ENCODE data around the gene NEUROD4. TPM values are rescaled to one million over a fixed set of nuclear protein-coding genes. Genes with fewer than 3 reads are reported as not detected.

The NEUROD4 gene, protein sequence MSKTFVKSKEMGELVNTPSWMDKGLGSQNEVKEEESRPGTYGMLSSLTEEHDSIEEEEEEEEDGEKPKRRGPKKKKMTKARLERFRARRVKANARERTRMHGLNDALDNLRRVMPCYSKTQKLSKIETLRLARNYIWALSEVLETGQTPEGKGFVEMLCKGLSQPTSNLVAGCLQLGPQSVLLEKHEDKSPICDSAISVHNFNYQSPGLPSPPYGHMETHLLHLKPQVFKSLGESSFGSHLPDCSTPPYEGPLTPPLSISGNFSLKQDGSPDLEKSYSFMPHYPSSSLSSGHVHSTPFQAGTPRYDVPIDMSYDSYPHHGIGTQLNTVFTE
- total RNA-seq = not detected

- no peak for DNase-seq (ENCODE audit: low spot score)
These were observed at the start of gene NEUROD4 for GRCh38 chr12:55019784-55020183. Gene NEUROD4 (plus strand): TSS chr12:55019974. CDS start chr12:55026440, 6,466 bp downstream.

DNA sequence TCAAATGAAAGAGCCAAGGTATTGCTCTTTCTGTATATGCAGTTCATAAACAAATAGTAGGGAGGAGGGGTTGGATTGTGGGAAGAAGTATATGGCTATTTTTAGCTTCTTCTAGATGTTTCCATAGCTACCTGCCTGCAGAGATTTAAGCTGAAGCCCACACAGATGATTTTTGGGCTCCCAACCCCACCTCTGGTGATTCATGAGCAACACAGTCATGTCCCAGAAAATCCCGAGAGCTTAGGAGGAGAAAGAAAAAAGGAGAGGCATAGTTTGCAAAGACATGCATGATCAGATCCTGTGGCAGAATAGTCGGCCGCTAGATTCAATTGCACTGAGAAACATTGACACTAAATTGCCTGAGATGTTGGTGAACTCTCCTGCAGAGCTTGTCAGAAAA lies 49.0 kb upstream of the NEUROD4 start:
- Histone ChIP-seq H3K27me3 (no peaks in the 10 kb centered on the region), H3K4me3 (no peak overlapping the region), H3K4me1 (no peaks in the 10 kb centered on the region), H3K9me3 (no peaks in the 10 kb centered on the region), H3K27ac (no peak overlapping the region), H3K36me3 (no peaks in the 10 kb centered on the region)
- TF ChIP-seq CTCF (IDR thresholded peaks at IDR 0.05) = no peak
- DNase-seq (ENCODE audit: low spot score) = no peak

More at GRCh38 chr12:55019784-55020183, at the start of gene NEUROD4:
- Histone ChIP-seq H3K4me3 (no peak within 1 kb of the TSS), H3K36me3 (no peaks in the 10 kb centered on the region), H3K27me3 (no peaks in the 10 kb centered on the region), H3K9me3 (no peaks in the 10 kb centered on the region), H3K27ac (no peak within 1 kb of the TSS), H3K4me1 (no peaks in the 10 kb centered on the region)
- no peak for TF ChIP-seq CTCF (IDR thresholded peaks at IDR 0.05)

GRCh38 chr12:54973556-54973955 lies 46.2 kb upstream of the NEUROD4 start:
- Histone ChIP-seq H3K9me3 (no peaks in the 10 kb centered on the region), H3K27ac (no peak overlapping the region), H3K36me3 (no peaks in the 10 kb centered on the region), H3K4me1 (no peaks in the 10 kb centered on the region), H3K4me3 (no peak overlapping the region), H3K27me3 (no peaks in the 10 kb centered on the region)
- TF ChIP-seq CTCF (IDR thresholded peaks at IDR 0.05) = no peak
- no peak for DNase-seq (ENCODE audit: low spot score)

DNA sequence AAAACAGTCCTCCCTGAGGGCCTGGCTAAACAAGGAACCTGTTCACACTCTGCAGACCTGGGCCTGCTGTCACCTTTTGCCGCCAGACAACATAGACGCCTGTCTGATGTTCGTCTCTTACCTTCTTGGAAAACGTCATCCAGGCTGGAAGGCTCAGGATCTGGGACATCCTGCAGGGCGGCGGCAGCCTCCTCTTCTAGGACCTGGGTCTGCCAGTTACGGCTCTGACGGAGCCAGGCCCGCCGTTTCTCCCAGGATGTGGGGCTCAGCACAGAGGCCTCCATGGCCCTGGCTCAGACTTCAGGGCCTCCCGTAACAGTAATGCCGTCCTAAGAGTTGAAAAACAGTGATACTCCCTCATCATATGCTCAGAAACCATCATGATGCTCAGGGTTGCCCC lies 45.5 kb upstream of the NEUROD4 start:
- DNase-seq (ENCODE audit: low spot score) = no peak
- Histone ChIP-seq H3K4me1 (no peaks in the 10 kb centered on the region), H3K9me3 (no peaks in the 10 kb centered on the region), H3K27ac (no peak overlapping the region), H3K36me3 (no peaks in the 10 kb centered on the region), H3K4me3 (no peak overlapping the region), H3K27me3 (no peaks in the 10 kb centered on the region)
- TF ChIP-seq CTCF (IDR thresholded peaks at IDR 0.05) = no peak

DNA sequence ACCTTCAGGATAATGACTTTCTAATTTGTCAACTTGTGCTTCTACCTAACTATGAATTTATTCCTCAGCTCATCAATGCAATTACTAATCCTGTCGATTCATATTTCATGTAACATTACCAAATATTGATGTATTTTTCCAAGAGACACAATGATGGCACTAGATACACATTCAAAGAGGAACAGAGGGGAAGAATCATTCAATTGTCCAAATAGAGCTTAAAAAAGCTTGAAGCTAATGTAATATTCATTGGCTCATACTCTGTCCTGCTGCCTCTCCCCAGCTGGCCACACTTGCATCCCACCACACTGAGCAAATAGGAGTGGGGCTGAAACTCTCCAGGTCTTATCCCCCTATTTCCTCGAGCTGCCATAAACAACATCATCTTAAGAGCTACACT lies 44.5 kb upstream of the NEUROD4 start:
- DNase-seq (ENCODE audit: low spot score) = no peak
- Histone ChIP-seq H3K27ac (no peak overlapping the region), H3K9me3 (no peaks in the 10 kb centered on the region), H3K4me1 (no peaks in the 10 kb centered on the region), H3K27me3 (no peaks in the 10 kb centered on the region), H3K36me3 (no peaks in the 10 kb centered on the region), H3K4me3 (no peak overlapping the region)
- no peak for TF ChIP-seq CTCF (IDR thresholded peaks at IDR 0.05)

DNA sequence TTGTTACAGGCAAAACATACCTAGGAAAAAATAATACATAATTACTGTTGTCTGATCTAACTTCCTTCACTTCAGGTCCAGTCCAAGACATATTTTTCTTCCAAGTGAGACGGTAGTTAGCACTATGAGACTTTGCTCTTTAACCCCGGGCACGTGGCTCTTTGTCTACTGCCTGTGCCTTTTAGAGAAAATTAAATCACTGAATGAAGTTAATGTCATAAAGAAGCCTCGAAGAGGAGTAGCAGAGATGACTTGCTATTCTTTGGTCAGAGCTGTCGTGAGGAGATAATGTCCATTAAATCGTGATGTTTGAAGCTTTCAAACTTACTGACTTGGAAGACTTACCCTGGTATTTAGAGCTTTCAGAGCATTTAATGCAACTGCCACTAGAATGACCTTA lies 43.9 kb upstream of the NEUROD4 start:
- Histone ChIP-seq H3K36me3 (no peaks in the 10 kb centered on the region), H3K9me3 (no peaks in the 10 kb centered on the region), H3K4me3 (no peak overlapping the region), H3K4me1 (no peaks in the 10 kb centered on the region), H3K27ac (no peak overlapping the region), H3K27me3 (no peaks in the 10 kb centered on the region)
- no peak for DNase-seq (ENCODE audit: low spot score)
- no peak for TF ChIP-seq CTCF (IDR thresholded peaks at IDR 0.05)

Measured in right atrium auricular region (tissue), 2 donors.